ENCODE data around the gene CSNK1G1. TPM values are rescaled to one million over a fixed set of nuclear protein-coding genes. Genes with fewer than 3 reads are reported as not detected.

The CSNK1G1 gene
- total RNA-seq, 1 experiment from 2014 or later: 19.6 TPM

DNA sequence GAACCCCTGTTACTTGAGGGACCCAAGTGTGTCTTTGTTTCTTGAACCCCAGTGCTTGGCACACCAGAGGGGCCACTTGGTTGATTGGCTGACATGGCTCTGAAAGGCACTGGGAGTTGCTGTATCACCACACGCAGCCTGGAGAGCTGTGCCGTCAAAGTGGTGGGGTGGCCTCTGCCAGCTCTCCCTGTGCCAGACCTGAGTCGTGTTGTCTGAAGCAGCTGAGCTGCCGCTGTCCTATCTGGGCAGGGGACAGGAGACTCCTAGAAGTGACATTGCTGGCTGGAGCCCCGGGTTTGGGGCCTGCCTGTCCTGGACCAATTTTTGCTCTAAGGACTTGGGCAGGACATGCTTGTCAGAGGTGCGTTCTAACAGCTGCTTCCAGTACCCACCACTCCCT lies 209.9 kb downstream of the CSNK1G1 start:
- no peaks in the 10 kb centered on the region for H3F3A ChIP-seq (ENCODE audit: insufficient read depth, low read depth)
- intact Hi-C loops (cut with micrococcal nuclease; ENCODE audit: unreplicated experiment): no loop called here
- DNase-seq: no peak
- BruUV-seq (replicated peaks): no TSS peak
- H4K20me1 ChIP-seq (ENCODE audit: insufficient read depth): no peaks in the 10 kb centered on the region
- H3K9me2 ChIP-seq (ENCODE audit: insufficient read depth): no peaks in the 10 kb centered on the region
- H2AFZ ChIP-seq: no peak overlapping the region
- H3K4me2 ChIP-seq: no peak overlapping the region
- H3K36me3 ChIP-seq (ENCODE audit: low read depth): no peaks in the 10 kb centered on the region
- H3K4me1 ChIP-seq (replicated peaks; ENCODE audit: insufficient read depth): no peaks in the 10 kb centered on the region
- POLR2A ChIA-PET (ENCODE audit: unreplicated experiment): interaction anchor here (0.6 kb wide), 1 partner anchor 338 kb away, joined by 7 read pairs; no protein-coding TSS in a partner anchor
- H3K9me3 ChIP-seq (ENCODE audit: insufficient read depth, low read depth): no peaks in the 10 kb centered on the region
- TF ChIP-seq EZH2 (IDR thresholded peaks at IDR 0.05; ENCODE audit: low read depth): no peak
- TF ChIP-seq, protein P1, sequence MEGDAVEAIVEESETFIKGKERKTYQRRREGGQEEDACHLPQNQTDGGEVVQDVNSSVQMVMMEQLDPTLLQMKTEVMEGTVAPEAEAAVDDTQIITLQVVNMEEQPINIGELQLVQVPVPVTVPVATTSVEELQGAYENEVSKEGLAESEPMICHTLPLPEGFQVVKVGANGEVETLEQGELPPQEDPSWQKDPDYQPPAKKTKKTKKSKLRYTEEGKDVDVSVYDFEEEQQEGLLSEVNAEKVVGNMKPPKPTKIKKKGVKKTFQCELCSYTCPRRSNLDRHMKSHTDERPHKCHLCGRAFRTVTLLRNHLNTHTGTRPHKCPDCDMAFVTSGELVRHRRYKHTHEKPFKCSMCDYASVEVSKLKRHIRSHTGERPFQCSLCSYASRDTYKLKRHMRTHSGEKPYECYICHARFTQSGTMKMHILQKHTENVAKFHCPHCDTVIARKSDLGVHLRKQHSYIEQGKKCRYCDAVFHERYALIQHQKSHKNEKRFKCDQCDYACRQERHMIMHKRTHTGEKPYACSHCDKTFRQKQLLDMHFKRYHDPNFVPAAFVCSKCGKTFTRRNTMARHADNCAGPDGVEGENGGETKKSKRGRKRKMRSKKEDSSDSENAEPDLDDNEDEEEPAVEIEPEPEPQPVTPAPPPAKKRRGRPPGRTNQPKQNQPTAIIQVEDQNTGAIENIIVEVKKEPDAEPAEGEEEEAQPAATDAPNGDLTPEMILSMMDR (conservative IDR thresholded peaks at IDR 0.05): no peak
- no peaks in the 10 kb centered on the region for H3K27me3 ChIP-seq (ENCODE audit: insufficient read depth, low read depth)
- H3K4me3 ChIP-seq: no peak overlapping the region
- CTCF ChIA-PET: no interaction called here
- no peaks in the 10 kb centered on the region for H3K79me2 ChIP-seq (ENCODE audit: low read depth)
- no peak overlapping the region for H3K27ac ChIP-seq

GRCh38 chr15:64144565-64145281 lies 211.2 kb downstream of the CSNK1G1 start:
- Histone ChIP-seq H3K4me1 (replicated peaks; ENCODE audit: insufficient read depth) (no peaks in the 10 kb centered on the region), H3F3A (ENCODE audit: insufficient read depth, low read depth) (no peaks in the 10 kb centered on the region), H3K9me3 (ENCODE audit: insufficient read depth, low read depth) (no peaks in the 10 kb centered on the region), H3K9me2 (ENCODE audit: insufficient read depth) (no peaks in the 10 kb centered on the region), H3K27me3 (ENCODE audit: insufficient read depth, low read depth) (no peaks in the 10 kb centered on the region), H2AFZ (no peak overlapping the region), H3K36me3 (ENCODE audit: low read depth) (no peaks in the 10 kb centered on the region), H3K4me3 (no peak overlapping the region), H3K4me2 (no peak overlapping the region), H3K27ac (no peak overlapping the region), H4K20me1 (ENCODE audit: insufficient read depth) (no peaks in the 10 kb centered on the region), H3K79me2 (ENCODE audit: low read depth) (no peaks in the 10 kb centered on the region)
- intact Hi-C loops (cut with micrococcal nuclease; ENCODE audit: unreplicated experiment): no loop called here
- no TSS peak for BruUV-seq (replicated peaks)
- no peak for TF ChIP-seq EZH2 (IDR thresholded peaks at IDR 0.05; ENCODE audit: low read depth)
- TF ChIP-seq, protein P1 (conservative IDR thresholded peaks at IDR 0.05): no peak
- CTCF ChIA-PET: no interaction called here
- no peak for DNase-seq
- POLR2A ChIA-PET (ENCODE audit: unreplicated experiment): no interaction called here

GRCh38 chr15:64144192-64144564 lies 211.8 kb downstream of the CSNK1G1 start:
- no TSS peak for BruUV-seq (replicated peaks)
- H2AFZ ChIP-seq: no peak overlapping the region
- TF ChIP-seq, protein P1 (conservative IDR thresholded peaks at IDR 0.05): no peak
- TF ChIP-seq EZH2 (IDR thresholded peaks at IDR 0.05; ENCODE audit: low read depth): no peak
- H3K27ac ChIP-seq: no peak overlapping the region
- no peaks in the 10 kb centered on the region for H3K79me2 ChIP-seq (ENCODE audit: low read depth)
- H3K27me3 ChIP-seq (ENCODE audit: insufficient read depth, low read depth): no peaks in the 10 kb centered on the region
- POLR2A ChIA-PET (ENCODE audit: unreplicated experiment): no interaction called here
- no peaks in the 10 kb centered on the region for H3K4me1 ChIP-seq (replicated peaks; ENCODE audit: insufficient read depth)
- H3F3A ChIP-seq (ENCODE audit: insufficient read depth, low read depth): no peaks in the 10 kb centered on the region
- CTCF ChIA-PET: interaction anchor here (0.6 kb wide), 2 partner anchors 9 to 709 kb away, joined by 3 read pairs; no protein-coding TSS in a partner anchor
- no peak overlapping the region for H3K4me3 ChIP-seq
- DNase-seq: no peak
- no peak overlapping the region for H3K4me2 ChIP-seq
- H3K36me3 ChIP-seq (ENCODE audit: low read depth): no peaks in the 10 kb centered on the region
- no peaks in the 10 kb centered on the region for H3K9me2 ChIP-seq (ENCODE audit: insufficient read depth)
- H4K20me1 ChIP-seq (ENCODE audit: insufficient read depth): no peaks in the 10 kb centered on the region
- intact Hi-C loops (cut with micrococcal nuclease; ENCODE audit: unreplicated experiment): no loop called here
- H3K9me3 ChIP-seq (ENCODE audit: insufficient read depth, low read depth): no peaks in the 10 kb centered on the region
